HG03469 (cell line): Measurements from ENCODE around the gene LEMD1.

Experiments used
- ATAC-seq: cut with Tn5 transposase; IDR thresholded peaks from one replicate; pipeline ENCODE4 v1.9.1; 2021; ENCODE audit warnings: mild to moderate bottlenecking, moderate library complexity, moderate number of reproducible peaks; ENCODE audit not compliant: unreplicated experiment

The LEMD1 gene

GRCh38 chr1:205338011-205338410 lies 83.8 kb downstream of the LEMD1 start:
- ATAC-seq: no peak

GRCh38 chr1:205337481-205337880 lies 84.4 kb downstream of the LEMD1 start:
- ATAC-seq: no peak

DNA sequence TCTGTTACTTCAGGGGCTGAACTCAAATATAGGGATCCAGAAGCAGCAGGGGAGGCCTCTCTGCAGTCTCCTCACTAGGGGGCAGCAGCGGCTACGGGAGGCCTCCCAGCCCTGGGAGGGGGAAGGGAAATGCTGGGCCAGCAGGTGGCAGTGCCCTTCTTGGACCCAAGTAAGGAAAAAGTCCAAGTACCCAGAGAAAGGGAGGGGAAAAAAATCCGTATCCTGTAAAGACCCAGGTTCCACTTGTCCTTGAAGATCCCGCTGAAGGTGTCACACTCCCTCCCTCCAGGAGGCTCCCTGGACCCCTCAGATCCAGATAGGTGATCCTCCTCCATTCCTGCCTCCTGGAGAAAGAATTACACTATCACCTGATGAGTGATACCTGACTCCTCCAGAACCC lies 86.2 kb downstream of the LEMD1 start:
- ATAC-seq: no peak

DNA sequence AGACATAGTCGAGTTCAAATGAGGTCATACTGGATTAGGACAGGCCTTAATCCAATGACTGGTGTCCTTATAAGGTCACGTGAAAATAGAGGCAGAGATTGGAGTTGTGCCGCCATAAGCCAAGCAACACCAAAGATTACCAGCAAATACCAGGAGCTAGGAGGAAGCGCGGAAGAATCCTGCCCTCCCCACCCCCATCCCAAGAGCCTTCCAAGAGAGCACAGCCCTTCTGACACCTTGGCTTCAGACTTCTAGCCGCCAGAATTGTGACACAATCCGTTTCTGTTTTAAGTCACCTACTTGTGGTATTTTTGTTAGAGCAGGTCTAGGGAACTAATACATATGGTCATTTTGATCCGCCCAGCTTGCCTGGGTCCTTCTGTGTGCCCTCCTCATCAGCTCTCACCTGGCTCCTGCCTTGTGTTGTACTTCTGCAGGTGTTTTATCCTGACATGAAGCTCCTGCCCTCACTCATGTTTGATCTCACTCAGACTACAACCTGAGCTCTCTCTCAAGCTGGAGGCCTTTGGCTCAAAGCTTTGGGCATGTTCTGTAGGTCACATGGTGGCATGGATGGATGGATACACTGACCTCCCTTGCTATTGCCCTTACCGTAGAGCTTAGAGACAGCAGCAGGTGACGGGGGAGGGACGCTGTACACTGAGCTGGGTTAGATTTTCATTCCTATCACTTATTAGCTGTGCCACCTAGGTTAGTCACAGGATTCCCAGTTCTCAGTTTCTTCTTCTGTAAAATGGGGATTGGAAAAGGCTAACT lies 89.7 kb downstream of the LEMD1 start:
- ATAC-seq: no peak
